MM.1S (cell line): ENCODE measurements around the gene DIP2C.

Experiments used
- DNase-seq: peaks from one replicate; pipeline ENCODE4 v3.0.0-alpha.2; 2015
- H2AFZ ChIP-seq: fragments of 300-600 bp; sonication (generic); 2 replicates; pipeline ENCODE4 v1.6.0; 2016; ENCODE audit warnings: antibody characterized with exemption, low read length
- H3F3A ChIP-seq: fragments of 300-600 bp; sonication (generic); 2 replicates; pipeline ENCODE4 v1.6.1; 2016; ENCODE audit warnings: mild to moderate bottlenecking, antibody characterized with exemption, low read length, moderate library complexity, mixed read lengths; ENCODE audit not compliant: insufficient read depth
- H3K27ac ChIP-seq: fragments of 300-600 bp; sonication (generic); 2 replicates; pipeline ENCODE4 v1.5.1; 2016; ENCODE audit warnings: mild to moderate bottlenecking, low read length
- H3K27me3 ChIP-seq: fragments of 300-600 bp; sonication (generic); replicated peaks from 2 replicates; pipeline ENCODE4 v1.6.0; 2016; ENCODE audit warnings: low read length; ENCODE audit not compliant: insufficient read depth
- H3K36me3 ChIP-seq: fragments of 300-600 bp; sonication (generic); replicated peaks from 2 replicates; pipeline ENCODE4 v1.6.1; 2016; ENCODE audit warnings: mild to moderate bottlenecking, low read length, mixed read lengths; ENCODE audit not compliant: insufficient read depth
- H3K4me1 ChIP-seq: fragments of 300-600 bp; sonication (generic); 2 replicates; pipeline ENCODE4 v1.6.1; 2016; ENCODE audit warnings: low read length, mixed read lengths
- H3K4me2 ChIP-seq: fragments of 300-600 bp; sonication (generic); 2 replicates; pipeline ENCODE4 v1.6.0; 2016; ENCODE audit warnings: low read depth, low read length
- H3K4me3 ChIP-seq: fragments of 300-600 bp; sonication (generic); 2 replicates; pipeline ENCODE4 v1.5.1; 2016; ENCODE audit warnings: low read length, mixed read lengths
- H3K79me2 ChIP-seq: fragments of 300-600 bp; sonication (generic); 2 replicates; pipeline ENCODE4 v1.6.1; 2016; ENCODE audit warnings: mixed run types, low read length, mixed read lengths
- H3K9ac ChIP-seq: fragments of 300-600 bp; sonication (generic); 2 replicates; pipeline ENCODE4 v1.6.1; 2016; ENCODE audit warnings: low read length, mixed read lengths
- H3K9me2 ChIP-seq: fragments of 300-600 bp; sonication (generic); replicated peaks from 2 replicates; pipeline ENCODE4 v1.6.1; 2016; ENCODE audit warnings: mild to moderate bottlenecking, low read length, mixed read lengths; ENCODE audit not compliant: insufficient read depth
- H3K9me3 ChIP-seq: fragments of 300-600 bp; sonication (generic); replicated peaks from 2 replicates; pipeline ENCODE4 v1.6.1; 2016; ENCODE audit warnings: mild to moderate bottlenecking, low read length, mixed read lengths; ENCODE audit not compliant: insufficient read depth
- H4K20me1 ChIP-seq: fragments of 300-600 bp; sonication (generic); 2 replicates; pipeline ENCODE4 v1.6.1; 2016; ENCODE audit warnings: mild to moderate bottlenecking, low read length, moderate library complexity, mixed read lengths; ENCODE audit not compliant: insufficient read depth
- CTCF ChIP-seq: fragments of 300-600 bp; sonication (generic); IDR thresholded peaks from 2 replicates; pipeline ENCODE4 v1.5.1; 2016; ENCODE audit warnings: antibody characterized with exemption, low read length, mixed read lengths
- EZH2 ChIP-seq: fragments of 300-600 bp; sonication (generic); optimal IDR thresholded peaks from 2 replicates; pipeline ENCODE3; 2017; ENCODE audit warnings: low read depth, mild to moderate bottlenecking, antibody characterized with exemption, low read length, mixed read lengths
- EZH2phosphoT487 ChIP-seq: fragments of 300-600 bp; sonication (generic); IDR thresholded peaks from 2 replicates; pipeline ENCODE4 v1.6.1; 2018; ENCODE audit warnings: antibody characterized with exemption, low read length

DIP2C gene

GRCh38 chr10:554182-554848 is 135.2 kb downstream of the DIP2C start:
- H3K4me2 ChIP-seq: no peak overlapping the region
- H3K79me2 ChIP-seq: peaks cover 14% of the 10 kb centered on the region; the same call in 1 of the 2 replicates
- no peaks in the 10 kb centered on the region for H4K20me1 ChIP-seq
- H3K27me3 ChIP-seq: no peaks in the 10 kb centered on the region
- no peak overlapping the region for H3K9ac ChIP-seq
- TF ChIP-seq CTCF: no peak
- TF ChIP-seq EZH2phosphoT487: no peak
- no peak for TF ChIP-seq EZH2
- DNase-seq: no peak
- no peak overlapping the region for H2AFZ ChIP-seq
- no peaks in the 10 kb centered on the region for H3K9me2 ChIP-seq
- H3K9me3 ChIP-seq: no peaks in the 10 kb centered on the region
- no peaks in the 10 kb centered on the region for H3K36me3 ChIP-seq
- no peaks in the 10 kb centered on the region for H3F3A ChIP-seq
- H3K4me3 ChIP-seq: no peak overlapping the region
- no peak overlapping the region for H3K27ac ChIP-seq
- peaks cover 6% of the 10 kb centered on the region; the same call in 1 of the 2 replicates for H3K4me1 ChIP-seq

- H3K36me3 ChIP-seq: no peaks in the 10 kb centered on the region
- H3K9me2 ChIP-seq: no peaks in the 10 kb centered on the region
- DNase-seq: no peak
- no peak overlapping the region for H3K9ac ChIP-seq
- no peak overlapping the region for H3K4me3 ChIP-seq
- H3K79me2 ChIP-seq: peaks cover 11% of the 10 kb centered on the region; the same call in 1 of the 2 replicates
- no peaks in the 10 kb centered on the region for H4K20me1 ChIP-seq
- H2AFZ ChIP-seq: no peak overlapping the region
- no peaks in the 10 kb centered on the region for H3F3A ChIP-seq
- no peaks in the 10 kb centered on the region for H3K27me3 ChIP-seq
- H3K9me3 ChIP-seq: no peaks in the 10 kb centered on the region
- TF ChIP-seq CTCF: no peak
- no peak for TF ChIP-seq EZH2
- TF ChIP-seq EZH2phosphoT487: no peak
- H3K4me1 ChIP-seq: peaks cover 6% of the 10 kb centered on the region; the same call in 1 of the 2 replicates
- no peak overlapping the region for H3K4me2 ChIP-seq
- H3K27ac ChIP-seq: no peak overlapping the region
Observed at GRCh38 chr10:553233-553632, 136.2 kb downstream of the DIP2C start.

- H3F3A ChIP-seq: no peaks in the 10 kb centered on the region
- H3K27me3 ChIP-seq: no peaks in the 10 kb centered on the region
- H3K9me3 ChIP-seq: no peaks in the 10 kb centered on the region
- H3K4me2 ChIP-seq: no peak overlapping the region
- H3K36me3 ChIP-seq: no peaks in the 10 kb centered on the region
- no peak overlapping the region for H3K4me3 ChIP-seq
- no peak overlapping the region for H2AFZ ChIP-seq
- TF ChIP-seq EZH2: no peak
- no peak for TF ChIP-seq CTCF
- no peak for TF ChIP-seq EZH2phosphoT487
- no peak overlapping the region for H3K27ac ChIP-seq
- H4K20me1 ChIP-seq: no peaks in the 10 kb centered on the region
- peaks cover 6% of the 10 kb centered on the region; the same call in 1 of the 2 replicates for H3K4me1 ChIP-seq
- peaks cover 11% of the 10 kb centered on the region; the same call in 1 of the 2 replicates for H3K79me2 ChIP-seq
- DNase-seq: no peak
- H3K9me2 ChIP-seq: no peaks in the 10 kb centered on the region
- no peak overlapping the region for H3K9ac ChIP-seq
Observed at GRCh38 chr10:552679-553078, 136.8 kb downstream of the DIP2C start.
